ENCODE results near the gene AXIN2. TPM values are rescaled to one million over a fixed set of nuclear protein-coding genes. Genes with fewer than 3 reads are reported as not detected.

AXIN2 gene
- polyA plus RNA-seq, 4 donors: 22.0 to 26.9 (median 24.4) TPM

DNA sequence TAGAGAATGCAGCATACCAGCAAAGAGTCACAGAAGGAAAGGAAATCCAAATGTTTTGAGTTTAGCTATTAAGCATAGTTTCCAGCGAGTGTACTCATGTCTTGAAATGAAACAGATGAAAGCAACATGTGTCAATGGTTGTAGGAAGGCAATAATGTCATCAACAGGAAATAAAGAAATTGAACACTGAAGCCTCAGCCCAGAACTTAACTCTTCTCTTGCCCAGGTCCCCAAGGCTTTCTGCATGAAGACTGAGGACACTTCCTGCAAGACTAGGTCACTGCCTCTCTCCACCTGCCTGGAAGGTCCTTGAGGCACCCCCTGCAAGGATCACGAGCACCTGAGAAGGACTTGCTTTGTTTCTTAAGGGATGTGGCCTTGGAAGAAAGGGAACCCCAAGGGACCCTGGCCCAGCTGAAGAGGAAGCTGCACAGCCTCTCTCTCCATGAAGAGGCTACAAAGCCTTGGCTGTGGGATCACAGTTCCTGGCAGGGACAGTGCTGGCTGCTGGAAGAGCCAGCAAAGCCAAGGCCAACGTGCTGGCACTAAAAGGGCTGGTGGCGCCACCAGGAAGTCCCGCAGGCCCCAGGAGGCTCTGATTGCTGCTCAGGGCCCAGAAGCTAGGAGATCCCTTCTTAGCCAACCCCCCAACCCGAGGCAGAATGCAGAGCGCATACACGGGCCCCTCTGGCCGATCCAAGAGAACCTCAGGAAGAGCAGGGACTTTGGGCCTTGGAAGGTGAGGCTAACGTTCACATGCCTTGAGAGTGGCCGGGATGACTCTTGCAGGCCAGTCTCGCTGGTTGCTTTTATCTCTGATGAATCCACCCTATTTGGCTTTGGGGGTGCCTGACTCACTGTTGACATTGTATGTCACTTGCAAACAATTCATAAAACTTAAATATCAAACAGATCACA lies 23.4 kb upstream of the AXIN2 start:
- no peak for DNase-seq (ENCODE audit: low read depth in 4 of 4, low spot score in 2 of 4)

DNA sequence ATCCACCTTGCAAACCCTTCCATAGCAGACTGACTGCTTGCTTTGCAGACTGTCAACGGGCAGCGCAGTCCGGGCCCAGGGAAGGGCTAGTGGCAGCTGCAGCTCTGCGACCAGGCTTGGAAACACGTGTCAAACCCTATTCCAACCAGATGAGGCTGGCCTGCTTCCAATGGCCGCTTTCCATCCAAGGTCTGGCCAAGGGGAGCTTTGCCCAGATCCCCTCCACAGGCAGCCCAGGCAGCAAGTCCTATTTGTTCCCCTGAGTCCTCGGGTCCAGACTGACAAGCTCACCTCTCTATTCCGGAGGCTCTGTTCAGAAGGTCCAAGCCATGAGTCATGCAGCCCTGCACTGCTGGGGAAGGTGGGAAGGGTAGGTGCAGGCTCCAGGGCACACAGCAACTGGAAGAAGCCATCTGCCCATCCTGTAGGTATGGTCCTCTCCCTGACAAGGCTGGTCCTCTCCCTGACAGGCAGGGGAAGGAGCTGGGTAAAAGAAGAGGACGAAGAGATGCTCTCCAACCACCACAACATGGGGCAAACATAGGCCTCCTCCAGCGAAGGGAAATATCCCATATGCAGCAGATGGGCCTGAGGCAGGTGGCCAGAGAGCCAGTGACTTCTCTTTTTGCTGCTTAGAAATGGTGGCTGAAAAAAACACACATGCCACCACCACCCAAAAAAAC lies 22.6 kb upstream of the AXIN2 start:
- DNase-seq (ENCODE audit: low read depth in 4 of 4, low spot score in 2 of 4): no peak

DNA sequence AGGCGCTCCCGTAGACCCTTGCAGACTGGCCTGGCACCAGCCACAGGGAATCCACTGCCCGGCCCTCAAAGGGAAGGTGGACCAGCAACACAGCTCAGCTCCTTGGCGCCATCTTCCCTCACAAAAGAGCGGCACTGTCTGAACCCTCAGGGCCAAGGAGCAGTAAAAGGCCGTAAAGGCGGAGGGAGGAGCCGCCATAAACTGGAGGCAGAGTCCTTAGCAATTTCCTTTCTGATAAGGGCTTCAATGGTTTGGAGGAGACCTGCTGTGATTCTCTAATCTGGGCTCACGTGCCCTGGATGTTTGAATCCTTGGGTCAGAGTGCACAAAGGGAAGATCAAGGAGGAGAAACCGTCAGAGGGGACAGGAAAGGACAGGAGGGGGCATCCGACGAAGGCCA lies 15.5 kb upstream of the AXIN2 start:
- DNase-seq (ENCODE audit: low read depth in 4 of 4, low spot score in 2 of 4): no peak

DNA sequence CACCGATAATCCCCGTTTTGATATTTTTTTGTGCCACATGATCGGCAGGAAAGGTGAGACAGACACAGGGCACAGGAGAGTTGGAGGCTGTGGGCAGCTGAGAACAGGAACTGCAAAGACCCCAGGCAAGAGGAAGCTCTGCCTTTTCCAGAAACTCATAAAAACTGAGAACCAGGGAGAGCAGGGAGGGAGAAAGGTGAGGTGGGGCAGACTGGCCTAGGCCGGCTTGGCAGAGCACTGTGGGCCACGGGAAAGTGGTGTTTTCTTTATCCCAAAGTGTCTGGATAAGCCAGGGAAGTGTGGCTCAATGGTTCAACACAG lies 11.8 kb upstream of the AXIN2 start:
- no peak for DNase-seq (ENCODE audit: low read depth in 4 of 4, low spot score in 2 of 4)

DNA sequence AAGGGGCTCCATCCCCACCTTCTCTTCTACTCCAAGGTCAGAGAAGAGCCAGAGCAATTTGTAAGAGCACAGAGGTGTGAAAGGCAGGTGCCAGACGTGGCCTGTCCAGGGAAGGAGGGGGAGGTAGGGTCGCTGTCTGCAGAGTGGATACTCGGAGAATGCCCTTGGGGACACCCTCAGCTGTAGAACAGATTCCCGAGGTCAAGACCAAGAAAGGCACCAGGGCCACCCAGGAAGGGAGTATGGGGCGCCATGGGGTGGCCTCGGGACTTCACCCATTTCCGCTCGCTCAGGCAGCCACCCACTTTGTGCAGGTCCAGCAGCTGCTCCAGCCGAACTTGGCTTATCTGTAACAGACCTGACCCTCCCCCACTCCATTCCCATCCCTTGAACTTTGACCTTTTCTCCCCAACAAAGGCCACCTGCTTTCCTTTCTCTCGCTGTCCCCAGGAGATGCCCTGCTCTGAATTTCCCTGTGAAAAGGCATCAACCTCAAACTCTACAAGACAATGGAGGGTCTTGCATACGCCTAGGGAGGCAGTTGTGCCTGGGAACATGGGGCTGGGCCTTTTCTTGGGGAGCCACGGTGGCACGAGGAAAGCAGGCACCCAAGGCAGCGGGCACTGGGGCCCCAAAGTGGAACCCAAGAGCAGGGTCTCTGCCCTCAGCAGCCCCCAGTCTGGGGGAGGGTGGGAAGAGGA lies 11.3 kb upstream of the AXIN2 start:
- DNase-seq (ENCODE audit: low read depth in 4 of 4, low spot score in 2 of 4): no peak

DNA sequence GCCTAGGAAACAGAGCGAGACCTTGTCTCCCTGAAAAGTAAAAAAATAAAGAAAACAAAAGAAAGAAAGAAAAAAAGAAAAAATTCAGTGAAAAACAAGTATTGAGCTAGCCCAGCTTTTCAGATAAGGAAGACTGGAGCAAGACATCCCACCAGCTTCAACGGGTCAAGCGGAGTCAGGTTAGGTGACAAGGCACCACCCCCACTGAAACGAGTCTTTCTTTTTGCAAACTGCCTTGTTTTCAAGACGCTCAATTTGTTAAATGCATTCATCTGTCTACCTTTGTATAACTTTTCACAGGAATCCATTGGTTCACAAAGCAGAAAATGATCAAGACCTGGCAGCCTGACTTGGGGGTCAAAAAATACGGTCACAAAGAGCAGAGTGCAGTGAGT lies 10.7 kb upstream of the AXIN2 start:
- DNase-seq (ENCODE audit: low read depth in 4 of 4, low spot score in 2 of 4): no peak

DNA sequence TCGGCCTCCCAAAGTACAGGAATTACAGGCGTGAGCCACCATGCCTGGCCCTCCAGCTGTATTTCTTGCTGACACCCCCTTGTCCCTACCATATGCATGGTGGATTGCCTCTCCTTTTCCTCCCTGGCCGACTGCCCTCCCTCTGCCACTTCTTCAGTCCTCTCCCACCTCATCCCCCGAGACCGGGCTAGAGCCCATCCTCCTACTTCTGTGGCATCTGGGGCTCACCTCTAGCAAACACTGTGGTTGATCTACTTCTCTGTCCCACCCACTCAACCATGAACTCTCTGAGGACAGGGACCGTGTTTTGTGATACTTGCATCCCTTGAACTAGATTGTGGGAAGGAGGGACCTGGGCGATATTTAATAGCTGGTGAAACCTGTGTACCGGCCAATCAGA lies 7.5 kb upstream of the AXIN2 start:
- no peak for DNase-seq (ENCODE audit: low read depth in 4 of 4, low spot score in 2 of 4)

DNA sequence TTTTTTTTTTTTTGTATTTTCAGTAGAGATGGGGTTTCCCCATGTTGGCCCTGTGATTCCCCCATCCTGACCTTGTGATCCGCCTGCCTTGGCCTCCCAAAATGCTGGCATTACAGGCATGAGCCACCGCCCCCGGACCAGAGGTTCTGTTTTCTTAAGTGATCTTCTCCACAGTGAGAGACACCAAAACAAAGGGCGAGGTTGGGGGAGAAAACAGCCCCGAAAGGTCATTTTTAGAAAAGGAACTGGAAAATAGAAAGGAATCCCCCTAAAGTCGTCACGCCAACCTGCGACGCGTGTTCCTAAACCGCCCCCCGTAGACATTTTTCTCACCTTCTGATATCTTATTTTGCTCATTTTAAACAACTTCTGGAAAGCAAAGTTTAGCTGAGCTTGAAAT lies 6.1 kb upstream of the AXIN2 start:
- DNase-seq (ENCODE audit: low read depth in 4 of 4, low spot score in 2 of 4): no peak

DNA sequence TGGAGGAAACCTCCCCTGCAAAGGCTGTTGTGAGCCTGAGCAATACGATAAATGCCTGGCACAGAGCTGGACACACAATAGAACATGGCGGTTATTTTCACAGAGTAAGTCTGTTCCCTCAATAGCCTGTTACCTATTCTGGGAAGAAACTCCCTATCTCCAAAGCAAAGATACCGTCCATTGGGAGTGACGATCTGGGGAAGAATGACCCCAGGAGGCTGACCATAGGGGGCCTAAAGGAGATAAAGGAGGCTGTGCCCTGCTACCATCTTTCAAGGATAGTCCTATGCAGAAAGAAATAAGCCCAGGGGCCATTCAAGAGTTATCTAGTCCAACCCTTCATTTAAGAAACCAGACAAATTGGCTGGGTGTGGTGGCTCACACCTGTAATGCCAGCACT lies 4.1 kb upstream of the AXIN2 start:
- DNase-seq (ENCODE audit: low read depth in 4 of 4, low spot score in 2 of 4): no peak

DNA sequence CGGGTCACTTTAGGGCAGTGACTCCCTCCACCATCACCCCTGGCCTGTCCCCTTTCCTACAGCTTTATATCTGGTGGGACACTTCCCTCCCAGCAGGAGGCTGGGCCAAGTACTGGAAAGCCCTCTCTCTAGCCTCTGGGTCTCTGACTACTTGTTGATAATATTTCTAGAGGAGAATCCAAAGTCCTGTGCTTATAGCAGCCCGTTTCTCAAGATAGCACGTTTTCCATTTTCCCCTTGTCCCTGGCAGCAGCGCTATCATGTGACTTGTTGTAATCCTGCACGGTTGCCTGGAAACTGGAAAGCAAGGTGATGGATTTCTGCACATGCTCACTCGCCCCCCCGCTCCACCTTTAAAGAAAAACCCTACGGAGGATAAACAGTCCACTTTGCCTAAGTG lies 3.3 kb upstream of the AXIN2 start:
- no peak for DNase-seq (ENCODE audit: low read depth in 4 of 4, low spot score in 2 of 4)

DNA sequence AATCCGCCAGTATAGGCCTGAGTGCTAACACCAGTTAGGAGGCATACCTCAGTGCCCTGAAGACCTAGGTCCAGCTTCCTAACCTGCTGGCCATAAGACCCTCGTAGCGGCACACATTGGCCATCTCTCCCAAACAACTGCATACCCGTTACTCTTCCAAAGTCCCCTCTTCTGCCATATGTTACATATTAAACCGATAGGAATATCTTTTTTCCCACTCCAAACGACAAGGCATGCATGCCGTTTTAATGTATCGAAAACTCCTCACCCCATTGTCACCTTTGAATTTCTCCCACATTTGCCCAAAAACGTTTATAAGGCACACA lies 721 bp upstream of the AXIN2 start:
- DNase-seq (ENCODE audit: low read depth in 4 of 4, low spot score in 2 of 4): no peak

DNA sequence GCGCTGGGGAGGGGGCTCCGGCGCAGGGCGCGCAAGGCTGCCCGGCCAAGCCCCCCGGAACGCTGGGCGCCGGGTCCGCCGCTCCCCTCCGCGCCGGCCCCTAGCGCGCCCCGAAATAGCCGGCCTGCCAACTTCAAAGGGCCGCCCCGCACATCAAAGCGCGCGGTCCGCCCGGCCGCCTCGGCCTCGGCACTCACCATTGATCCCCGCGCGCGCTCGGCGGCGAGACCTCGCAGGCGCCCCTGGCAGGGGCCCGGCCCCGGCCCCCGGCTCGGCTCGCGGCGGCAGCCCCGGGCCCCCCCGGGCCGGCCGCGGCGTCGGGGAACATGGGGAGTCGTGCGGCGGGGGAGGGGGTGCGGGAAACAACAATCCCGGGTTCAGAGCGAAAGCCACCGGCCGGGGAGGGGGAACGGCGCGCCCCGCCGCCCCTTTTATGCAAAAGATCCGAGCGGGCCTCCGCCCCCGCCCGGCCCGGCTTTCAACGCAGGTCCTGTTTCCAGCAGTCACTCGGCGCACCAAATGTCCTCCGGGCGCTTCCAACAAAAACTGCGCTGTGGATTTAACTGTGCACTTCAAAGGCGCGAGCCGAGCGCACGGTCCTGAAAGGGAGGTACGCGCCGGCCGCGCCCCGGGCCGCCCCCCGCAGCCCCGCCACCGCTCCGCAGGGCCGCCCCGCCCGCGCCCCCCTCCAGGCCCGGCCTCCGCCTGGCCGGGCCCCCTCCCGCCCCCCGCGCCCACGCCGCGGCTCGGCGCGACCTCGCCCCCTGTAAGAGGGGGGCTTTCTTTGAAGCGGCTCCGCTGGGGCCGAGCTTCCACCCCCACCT lies 608 bp downstream of the AXIN2 start:
- peak in 2 of 4 donors; percentile 80 to 81 for DNase-seq (ENCODE audit: low read depth in 4 of 4, low spot score in 2 of 4)

DNA sequence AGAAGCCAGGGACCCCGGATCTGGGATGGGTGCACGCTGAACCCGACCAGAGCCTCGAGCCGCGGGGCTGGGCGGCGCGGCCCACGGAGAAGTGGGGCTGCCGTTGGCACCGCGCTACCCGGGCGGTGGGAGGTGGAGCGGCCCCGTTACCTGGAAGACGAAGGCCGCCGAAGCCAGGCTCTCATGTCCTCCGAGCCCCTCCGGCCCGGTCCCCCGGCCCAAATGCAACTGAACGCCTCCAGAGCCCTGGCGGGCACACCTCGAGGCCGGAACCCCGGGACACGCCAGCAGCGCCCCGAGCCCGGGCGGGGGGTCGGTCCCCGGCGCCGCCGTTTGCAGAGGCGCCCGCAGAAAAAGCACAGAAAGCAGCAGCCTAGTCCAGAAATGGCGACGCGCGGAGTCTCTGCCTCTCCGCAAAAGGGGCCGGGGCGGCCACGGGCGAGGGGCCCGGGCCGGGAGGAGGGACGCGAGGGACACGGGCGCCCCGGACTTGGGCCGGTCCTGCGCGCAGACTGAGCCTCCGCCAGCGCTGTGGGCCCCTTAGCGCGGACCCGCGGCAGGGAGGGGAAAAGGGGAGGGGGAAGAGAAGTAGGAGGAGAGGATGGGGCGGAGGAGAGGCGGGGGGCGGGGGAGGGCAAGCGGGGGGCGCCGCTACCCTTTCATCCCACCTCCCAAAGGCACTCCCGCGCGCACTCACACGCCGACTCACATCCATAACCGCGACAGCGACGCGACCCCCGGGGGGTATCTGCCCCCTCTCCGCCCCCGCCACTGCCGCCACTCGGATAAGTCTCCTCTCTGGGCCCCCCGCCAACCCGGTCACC lies 1.4 kb downstream of the AXIN2 start:
- DNase-seq (ENCODE audit: low read depth in 4 of 4, low spot score in 2 of 4): peak in 1 of 4 donors; percentile 58

DNA sequence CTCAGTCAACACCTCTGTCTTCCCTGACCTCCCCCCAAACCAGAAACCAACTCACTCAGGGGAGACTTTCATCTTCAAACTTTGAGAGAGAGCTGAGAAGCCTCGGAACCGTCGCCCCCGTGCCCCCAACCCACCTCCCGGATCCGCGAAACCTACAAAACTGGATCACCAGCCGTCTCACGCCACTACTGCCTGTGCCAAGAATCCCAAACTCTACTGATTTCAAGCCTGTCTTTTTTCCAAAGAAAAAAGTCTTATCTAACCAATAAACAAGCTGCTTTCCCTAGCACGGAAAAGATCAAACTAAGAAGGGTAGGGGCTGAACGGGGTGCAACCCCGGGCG lies 2.0 kb downstream of the AXIN2 start:
- no peak for DNase-seq (ENCODE audit: low read depth in 4 of 4, low spot score in 2 of 4)

DNA sequence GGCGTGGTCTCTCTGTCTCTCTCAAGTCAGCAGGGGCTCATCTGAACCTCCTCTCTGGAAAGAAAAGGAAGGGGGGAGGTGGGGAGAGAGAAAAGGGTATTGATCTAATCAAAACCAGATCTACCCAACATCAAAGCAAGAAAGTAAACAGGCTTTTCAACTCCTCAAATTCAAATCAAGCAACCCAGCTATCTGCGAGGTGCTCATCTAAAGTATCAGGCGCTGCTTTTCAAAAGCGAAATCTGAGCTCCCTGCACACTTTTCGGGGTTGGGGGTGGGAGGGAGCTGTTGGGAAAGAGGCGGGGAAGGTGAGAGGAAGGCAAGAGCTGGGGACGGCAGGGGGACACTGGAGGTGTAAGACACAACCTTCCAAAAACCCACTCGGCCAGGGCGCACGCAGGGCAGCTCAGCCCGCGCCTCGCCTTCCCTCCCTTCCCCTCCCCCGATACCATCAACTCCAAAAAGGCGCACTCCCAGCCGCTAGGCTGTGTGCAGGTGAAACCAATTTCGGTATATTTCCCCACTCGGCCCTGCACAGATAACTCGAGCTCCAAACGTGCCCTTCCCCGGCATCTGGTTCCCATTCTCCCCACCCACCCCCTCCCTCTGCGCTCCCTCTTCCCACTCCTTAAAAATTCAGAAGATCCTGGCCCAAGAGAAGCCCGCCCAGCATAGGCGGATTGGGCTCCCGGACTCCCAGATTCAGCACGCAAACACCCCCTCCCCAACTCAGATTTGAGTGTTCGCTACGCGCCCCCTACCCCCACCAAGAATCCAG lies 2.6 kb downstream of the AXIN2 start:
- DNase-seq (ENCODE audit: low read depth in 4 of 4, low spot score in 2 of 4): no peak

DNA sequence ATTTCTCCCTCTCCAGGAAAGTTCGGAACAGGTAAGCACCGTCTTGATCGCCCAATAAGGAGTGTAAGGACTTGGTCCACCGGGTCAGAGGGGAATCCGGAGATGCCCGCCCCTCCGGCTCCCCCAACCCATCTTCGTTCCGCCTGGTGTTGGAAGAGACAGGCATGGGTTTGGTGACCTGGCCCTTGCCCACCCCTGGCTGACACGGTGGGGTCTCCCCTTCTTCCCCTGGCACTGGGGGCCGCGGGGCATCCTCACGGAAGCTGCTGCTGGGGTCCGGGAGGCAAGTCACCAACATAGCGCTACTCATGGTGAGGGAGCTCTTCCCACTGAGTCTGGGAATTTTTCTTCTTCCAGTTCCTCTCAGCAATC lies 3.2 kb downstream of the AXIN2 start:
- DNase-seq (ENCODE audit: low read depth in 4 of 4, low spot score in 2 of 4): no peak

DNA sequence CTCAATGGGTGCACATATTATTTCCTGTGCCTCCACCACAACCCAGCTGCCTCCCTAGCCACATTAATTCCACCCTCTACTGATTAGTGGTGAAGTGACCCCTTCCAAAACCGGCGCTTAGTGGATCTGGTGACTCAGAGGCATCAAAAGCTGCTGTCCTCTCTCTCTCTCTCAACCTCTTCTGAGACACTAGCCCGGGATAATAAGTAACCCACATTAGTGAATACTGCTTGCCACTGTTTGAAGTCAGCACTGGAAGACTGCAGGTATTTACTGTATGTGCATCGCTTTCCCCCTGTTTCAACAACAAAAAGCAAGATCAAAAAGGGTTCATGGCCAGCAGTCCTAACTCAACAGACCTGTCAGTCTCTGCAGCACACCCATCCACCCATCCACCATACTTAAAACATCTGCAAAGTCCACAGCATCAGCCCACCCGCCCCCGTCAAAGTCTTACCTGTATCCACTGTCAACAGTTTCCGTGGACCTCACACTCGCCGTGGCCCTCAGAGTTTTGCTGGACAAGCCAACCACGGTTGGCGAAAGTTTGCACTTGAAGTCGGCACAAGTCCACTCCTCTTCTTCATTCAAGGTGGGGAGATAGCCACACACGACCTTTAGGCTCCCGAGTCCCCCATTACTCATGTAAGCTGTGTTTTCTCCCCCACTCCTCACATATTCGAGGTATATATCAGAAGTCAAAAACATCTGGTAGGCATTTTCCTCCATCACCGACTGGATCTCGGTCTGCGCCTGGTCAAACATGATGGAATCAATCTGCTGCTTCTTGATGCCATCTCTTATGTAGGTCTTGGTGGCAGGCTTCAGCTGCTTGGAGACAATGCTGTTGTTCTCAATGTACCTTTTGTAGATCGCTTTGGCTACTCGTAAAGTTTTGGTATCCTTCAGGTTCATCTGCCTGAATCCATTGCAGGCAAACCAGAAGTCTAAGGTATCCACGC lies 3.8 kb downstream of the AXIN2 start:
- no peak for DNase-seq (ENCODE audit: low read depth in 4 of 4, low spot score in 2 of 4)

DNA sequence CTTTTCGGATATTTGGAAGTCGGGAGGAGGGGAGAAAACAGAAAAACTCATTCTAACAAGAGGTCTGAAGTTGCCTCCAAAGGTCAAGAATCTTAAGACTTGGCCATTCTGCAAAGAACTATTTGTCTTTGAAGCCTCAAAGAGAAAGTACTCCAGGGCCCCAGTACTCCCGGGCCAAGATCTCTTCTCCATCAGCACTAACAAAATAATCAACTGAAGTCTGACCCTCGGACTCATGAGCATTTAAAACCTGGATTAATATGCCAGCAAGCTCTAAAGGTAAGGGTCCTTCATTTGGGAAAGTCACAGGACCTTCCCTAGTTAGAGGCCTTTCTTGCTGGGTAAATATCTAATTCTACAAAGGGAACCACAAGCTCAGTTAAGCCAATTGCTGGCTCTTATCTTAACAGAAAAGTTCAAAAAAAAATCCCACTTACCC lies 4.5 kb downstream of the AXIN2 start:
- DNase-seq (ENCODE audit: low read depth in 4 of 4, low spot score in 2 of 4): no peak
